ENCODE data around the gene ZBTB47.

ZBTB47 gene

GRCh38 chr3:42685363-42685881 is 31.9 kb downstream of the ZBTB47 start, which contains the start of gene KLHL40:
Gene KLHL40 (plus strand): TSS chr3:42685537. CDS start chr3:42685619, 82 bp downstream.
- no peak for DNase-seq (ENCODE audit: low spot score)

GRCh38 chr3:42685891-42686820 is 32.7 kb downstream of the ZBTB47 start:
- DNase-seq (ENCODE audit: low spot score) = no peak

- DNase-seq (ENCODE audit: low spot score) = no peak
Observed at GRCh38 chr3:42686832-42687650, 33.5 kb downstream of the ZBTB47 start.

GRCh38 chr3:42688016-42688415 is 34.5 kb downstream of the ZBTB47 start:
- no peak for DNase-seq (ENCODE audit: low spot score)

- DNase-seq (ENCODE audit: low spot score) = no peak
Observed at GRCh38 chr3:42688487-42689420, 35.3 kb downstream of the ZBTB47 start.

GRCh38 chr3:42689421-42690014 is 36.0 kb downstream of the ZBTB47 start:
- DNase-seq (ENCODE audit: low spot score) = no peak

- no peak for DNase-seq (ENCODE audit: low spot score)
Observed at GRCh38 chr3:42690191-42690590, 36.7 kb downstream of the ZBTB47 start.

- no peak for DNase-seq (ENCODE audit: low spot score)
Observed at GRCh38 chr3:42690766-42691680, 37.5 kb downstream of the ZBTB47 start.

GRCh38 chr3:42691816-42692666 is 38.5 kb downstream of the ZBTB47 start:
- DNase-seq (ENCODE audit: low spot score) = no peak

GRCh38 chr3:42692667-42693529 is 39.4 kb downstream of the ZBTB47 start:
- no peak for DNase-seq (ENCODE audit: low spot score)

- no peak for DNase-seq (ENCODE audit: low spot score)
Observed at GRCh38 chr3:42693530-42693930, 40.0 kb downstream of the ZBTB47 start.

GRCh38 chr3:42694366-42694765 is 40.9 kb downstream of the ZBTB47 start:
- DNase-seq (ENCODE audit: low spot score) = no peak

GRCh38 chr3:42696356-42697288 is 43.1 kb downstream of the ZBTB47 start:
- no peak for DNase-seq (ENCODE audit: low spot score)

GRCh38 chr3:42697289-42698051 is 44.0 kb downstream of the ZBTB47 start:
- no peak for DNase-seq (ENCODE audit: low spot score)

GRCh38 chr3:42698216-42698910 is 44.9 kb downstream of the ZBTB47 start:
- no peak for DNase-seq (ENCODE audit: low spot score)

GRCh38 chr3:42698911-42699230 is 45.4 kb downstream of the ZBTB47 start:
- DNase-seq (ENCODE audit: low spot score) = no peak
